GM18867 (cell line): Measurements from ENCODE around the gene USP32.

Experiments used
- ATAC-seq: cut with Tn5 transposase; IDR thresholded peaks from one replicate; pipeline ENCODE4 v1.9.1; 2021; ENCODE audit warnings: mild to moderate bottlenecking, moderate library complexity; ENCODE audit not compliant: unreplicated experiment

Gene USP32

DNA sequence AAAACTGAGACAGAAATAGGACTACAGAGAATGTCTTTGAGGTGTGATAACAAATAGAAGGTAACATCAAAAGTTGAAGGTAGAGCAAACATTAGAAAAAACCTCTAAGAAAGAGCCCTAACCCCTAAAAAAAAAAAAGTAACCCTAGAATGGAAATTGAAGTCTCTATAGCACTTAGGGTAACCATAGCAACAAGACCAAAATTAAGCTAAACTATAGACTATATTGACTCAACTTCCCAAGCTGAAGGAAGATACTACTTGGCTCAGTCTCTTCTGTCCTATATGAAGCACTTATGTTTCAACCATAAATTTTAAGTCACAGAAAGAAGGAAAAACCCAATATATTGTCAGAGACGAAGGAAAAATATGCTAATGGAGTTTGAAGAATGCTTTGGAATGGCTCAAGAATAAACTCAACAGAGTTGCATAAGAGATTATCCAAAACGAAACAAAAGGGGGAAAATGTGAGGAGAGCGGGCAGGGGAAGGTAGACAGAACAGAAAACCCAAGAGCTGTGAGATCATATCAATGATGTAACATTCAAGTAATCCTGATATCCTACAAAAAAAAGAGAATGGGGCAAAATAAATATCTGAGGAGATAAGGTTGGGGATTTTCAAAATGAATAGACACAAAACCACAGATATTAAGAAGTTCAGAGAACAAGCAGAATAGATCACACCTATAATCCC lies 88.4 kb downstream of the USP32 start:
- ATAC-seq: no peak

DNA sequence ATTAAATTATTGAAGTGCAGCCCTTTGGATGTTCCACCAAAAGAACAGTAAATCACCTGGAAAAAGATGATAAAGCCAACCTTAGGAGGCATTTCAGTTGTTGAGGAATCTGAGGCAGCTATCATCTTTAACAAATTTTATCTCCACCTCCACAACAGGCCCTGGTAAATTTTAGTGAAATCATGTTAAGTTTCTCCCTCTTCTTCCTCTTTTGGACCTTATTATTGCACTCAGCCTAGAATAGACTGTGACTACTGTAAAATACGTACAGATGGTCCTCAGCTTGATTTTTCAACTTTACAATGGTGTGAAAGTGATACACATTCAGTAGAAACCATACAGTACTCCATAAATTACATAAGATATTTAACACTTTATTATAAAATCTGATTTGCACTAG lies 90.3 kb downstream of the USP32 start:
- ATAC-seq: no peak

DNA sequence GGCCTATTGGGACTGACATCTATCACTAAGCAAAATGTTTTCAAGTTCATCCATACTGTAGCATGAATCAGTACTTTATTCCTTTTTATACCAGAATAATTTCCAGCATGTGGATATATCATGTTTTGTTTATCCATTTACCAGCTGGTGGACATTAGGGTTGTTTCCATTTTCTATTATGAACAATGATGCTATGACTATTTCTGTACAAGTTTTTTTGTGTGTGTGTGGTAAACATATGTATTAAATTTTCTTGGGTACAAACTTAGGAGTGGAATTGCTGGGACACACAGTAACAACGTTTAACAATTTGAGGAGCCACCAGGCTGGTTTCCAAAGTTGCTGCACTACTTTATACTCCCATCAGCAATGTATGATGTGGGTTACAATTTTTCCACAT lies 91.0 kb downstream of the USP32 start:
- ATAC-seq: no peak

DNA sequence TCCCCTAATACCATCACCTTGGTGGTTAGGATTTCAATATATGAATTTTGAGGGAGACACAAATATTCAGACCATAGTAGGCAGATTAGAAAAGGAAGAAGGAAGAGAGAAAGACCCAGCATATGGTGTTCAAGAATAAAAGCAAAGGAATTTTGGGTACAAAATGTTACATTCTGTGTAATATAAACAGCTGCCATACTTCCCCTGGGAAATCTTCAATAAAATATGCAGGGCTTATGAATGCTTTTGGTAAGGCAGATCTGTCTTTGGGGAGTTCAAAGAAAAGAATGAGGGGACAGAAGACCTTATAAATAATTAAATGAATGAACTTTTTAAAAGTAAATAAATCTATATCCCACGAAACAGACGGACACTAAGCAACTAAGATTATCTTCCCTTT lies 91.9 kb downstream of the USP32 start:
- no peak for ATAC-seq

DNA sequence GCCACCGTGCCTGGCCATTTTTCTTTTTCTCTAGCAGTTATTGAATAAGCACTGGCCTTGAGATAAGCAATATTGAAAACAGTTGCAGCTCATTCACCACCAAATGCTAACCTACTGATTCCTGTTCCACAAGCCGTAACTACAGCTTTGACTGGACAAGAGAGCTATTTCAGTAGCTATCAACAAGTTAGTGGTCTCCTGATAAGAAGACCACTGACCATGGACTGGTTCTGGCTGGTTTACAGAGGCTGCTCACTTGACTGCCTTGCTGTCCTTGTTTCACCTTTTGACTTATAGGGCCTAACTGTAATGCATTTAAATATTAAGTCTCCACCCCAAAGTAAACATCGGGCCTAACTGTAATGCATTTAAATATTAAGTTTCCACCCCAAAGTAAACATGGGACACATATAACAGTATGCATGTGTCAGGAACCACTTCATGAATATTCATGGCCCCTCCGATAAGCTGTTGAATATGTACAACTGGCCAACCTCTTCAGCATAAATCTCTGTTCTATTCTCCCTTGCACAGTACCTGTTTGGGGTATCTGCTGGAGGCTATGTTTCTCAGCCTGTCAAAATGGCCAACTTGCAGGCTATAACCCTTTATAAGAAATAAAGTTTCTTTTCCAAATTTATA lies 94.1 kb downstream of the USP32 start:
- ATAC-seq: no peak

DNA sequence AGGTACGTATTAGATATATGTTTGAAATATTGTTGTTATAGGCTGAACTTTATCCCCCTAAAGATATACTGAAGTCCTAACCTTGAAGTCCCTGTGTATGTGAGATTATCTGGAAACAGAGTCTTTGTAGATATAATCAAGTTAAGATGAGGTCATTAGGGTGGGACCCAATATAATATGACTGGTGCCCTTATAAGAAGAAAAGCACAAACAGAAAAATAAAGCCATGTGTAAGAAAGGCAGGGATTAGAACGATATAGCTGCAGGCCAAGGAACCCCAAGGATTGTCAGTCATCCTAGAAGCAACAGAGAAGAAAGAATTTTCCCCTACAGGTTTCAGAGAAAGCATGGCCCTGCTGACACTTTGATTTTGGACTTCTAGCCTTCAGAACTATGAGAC lies 95.8 kb downstream of the USP32 start:
- no peak for ATAC-seq

DNA sequence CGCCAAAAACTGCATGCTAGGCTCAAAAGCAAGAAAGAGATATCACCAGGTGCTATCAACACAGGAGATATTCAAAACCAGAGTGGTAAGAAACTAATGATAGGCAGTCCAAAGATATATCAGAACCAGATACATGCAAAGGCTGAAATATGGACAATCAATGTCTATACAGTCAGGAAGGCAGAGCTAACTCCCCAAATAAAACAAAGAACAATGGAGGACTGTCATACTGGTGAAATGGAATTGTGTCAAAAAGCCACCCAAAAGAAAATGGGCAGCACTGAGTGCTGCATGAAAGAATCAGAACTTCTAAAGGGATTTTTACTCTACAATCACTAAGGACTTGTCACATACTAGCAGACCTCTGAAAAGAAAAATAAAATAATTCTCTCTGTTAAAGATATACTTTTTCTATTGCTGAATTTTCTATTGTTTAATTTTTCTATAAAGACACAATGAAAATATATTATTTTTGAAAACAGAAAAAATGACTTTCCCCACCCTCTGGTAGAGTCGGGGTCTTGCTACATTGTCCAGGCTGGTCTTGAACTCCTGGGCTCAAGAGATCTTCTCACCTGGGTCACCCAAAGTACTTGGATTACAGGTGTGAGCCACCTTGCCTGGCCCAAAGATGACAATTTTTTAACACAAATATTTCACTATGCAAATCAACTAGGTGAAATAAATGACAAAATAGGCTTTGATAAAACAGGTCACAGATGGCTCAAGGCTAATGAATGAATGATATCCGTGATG lies 98.2 kb downstream of the USP32 start:
- no peak for ATAC-seq

DNA sequence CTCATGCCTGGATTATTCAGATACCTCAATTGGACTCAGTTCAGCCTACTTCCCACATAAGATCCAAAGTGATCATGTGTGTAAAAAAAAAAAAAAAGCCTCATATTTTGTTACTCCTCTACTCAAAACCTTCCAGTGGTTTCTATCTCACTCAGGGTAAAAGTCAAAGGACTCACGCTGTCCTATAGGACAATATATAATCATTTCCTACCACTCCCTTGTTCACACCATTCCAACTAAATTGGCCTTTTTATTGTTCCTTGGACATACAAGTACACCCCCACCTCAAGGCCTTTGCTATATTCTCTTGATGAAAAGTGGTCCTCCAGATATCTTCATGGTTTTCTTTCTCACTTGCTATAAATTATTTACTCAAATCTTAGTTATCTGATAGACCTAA lies 99.2 kb downstream of the USP32 start:
- ATAC-seq: no peak

DNA sequence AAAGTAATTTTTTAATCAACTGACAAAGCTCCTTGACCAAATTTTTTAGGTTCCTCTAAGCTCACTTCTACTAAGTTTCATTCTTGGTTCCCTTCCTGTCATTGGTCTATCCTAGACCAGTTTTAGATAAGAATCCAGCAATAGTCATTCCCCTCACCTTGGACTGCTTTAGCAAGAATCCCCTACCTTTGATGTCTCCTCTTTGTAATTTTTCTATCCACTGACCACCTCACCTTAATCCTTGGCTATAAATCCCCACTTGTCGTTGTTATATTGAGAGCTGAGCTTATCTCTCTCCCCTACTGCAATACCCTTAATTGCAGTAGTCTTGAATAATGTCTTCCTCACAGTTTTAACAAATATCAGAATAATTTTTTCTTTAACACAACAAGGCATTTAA lies 107.2 kb downstream of the USP32 start:
- no peak for ATAC-seq

DNA sequence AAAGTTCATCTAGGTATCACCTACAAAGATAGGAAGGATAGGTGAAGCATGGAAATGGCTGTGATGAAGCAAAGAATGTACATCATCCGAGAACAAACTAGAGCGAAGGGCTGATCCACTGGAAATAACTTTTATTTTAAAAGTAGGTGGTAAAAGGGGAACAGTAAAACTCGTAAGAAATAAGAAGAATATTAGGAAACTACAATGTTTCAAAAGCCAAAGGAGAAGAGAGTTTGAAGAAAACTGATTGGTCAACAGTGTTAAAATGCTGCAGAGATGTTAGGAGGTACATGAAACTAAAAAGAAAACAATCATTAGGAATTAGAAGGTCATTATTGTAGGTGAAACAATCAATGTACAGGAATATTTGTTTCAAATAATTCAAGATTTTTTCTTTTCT lies 108.1 kb downstream of the USP32 start:
- ATAC-seq: no peak

DNA sequence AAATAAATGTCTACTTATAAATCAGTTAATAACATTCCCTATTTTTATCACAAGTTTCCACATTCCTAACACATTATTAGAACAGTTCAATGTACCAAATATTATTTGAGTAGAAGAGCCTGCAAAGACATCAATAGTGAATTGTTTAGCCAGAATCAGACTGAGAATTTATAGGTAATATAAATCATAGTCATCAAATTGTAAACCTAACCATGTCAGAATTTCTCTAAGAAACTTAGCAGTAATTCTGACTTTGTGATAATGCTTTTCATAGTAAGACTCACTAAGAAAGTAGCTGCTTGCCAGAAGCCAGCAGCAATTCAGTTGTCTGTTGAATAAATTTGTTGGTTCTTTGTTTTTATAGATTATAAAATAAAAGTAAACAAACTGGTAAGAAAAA lies 111.3 kb downstream of the USP32 start:
- no peak for ATAC-seq

DNA sequence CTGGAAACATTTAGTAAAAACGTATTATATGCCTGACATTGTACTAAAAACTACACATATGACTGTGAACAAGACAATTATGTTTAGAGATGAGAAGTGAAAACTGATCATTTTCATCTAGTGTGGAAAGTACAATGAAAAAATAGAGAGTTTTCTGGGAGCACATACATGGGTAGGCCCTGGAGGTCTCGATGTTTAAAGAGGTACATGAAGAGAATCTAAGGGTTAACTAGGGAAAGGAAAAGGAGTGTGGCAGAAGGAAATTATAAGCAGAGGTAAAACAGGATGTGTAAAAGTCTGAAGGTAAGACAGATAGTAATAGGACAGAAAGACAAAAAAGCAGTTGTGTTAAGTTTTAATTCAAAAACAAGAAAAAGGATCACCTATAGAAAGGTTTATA lies 113.7 kb downstream of the USP32 start:
- no peak for ATAC-seq

DNA sequence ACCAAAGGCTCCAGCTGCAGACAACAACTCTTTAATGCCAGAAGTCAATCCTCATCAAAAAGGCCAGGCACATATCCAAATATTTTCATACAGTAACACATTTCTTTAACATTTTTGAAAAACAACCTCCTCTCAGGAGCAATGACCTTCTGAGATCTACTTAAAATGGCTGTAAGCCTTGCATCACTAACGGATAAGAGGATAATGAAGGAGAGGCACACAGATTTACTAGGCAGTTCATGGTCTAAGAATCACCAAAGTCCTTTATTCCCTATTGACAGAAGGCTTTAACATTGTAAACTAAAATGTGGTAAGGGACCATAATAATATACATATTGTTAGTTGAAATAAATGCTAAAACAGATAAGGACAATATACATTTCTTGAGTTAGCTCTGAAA lies 114.7 kb downstream of the USP32 start:
- no peak for ATAC-seq

DNA sequence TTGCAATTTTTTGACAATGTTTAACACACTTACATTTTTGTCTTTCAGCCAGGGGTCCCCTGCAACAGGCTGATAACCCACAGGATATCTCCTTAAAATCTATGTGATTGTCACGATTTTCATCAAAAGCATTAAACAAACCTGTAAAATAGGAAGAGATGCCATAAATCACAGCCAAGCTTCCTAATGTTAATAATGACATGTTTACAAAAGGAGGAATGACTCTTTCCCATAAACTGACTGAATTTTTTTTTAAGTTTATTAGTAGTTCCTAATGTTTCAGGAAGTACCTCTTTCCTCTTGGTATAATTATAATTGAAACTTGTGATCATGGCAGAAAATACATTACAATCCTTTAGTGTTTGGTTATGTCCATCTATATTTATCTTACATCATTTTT lies 122.5 kb downstream of the USP32 start:
- ATAC-seq: no peak

DNA sequence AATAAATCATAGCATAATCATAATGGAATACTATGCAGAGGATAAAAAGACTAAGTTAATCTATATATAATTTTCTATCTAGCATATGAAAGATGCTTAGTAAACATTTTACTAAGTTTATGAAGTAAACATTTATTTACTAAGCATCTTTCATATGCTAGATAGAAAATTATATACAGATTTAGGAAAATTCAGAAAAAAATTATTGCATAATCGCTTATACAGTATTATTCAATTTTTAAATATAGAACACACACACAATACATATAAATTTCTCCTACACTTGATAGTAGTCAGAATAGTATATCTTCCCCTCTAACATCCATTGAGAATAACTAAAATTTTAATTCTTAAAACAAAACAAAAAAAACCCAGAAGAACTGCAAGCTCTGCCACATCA lies 131.4 kb downstream of the USP32 start:
- no peak for ATAC-seq

DNA sequence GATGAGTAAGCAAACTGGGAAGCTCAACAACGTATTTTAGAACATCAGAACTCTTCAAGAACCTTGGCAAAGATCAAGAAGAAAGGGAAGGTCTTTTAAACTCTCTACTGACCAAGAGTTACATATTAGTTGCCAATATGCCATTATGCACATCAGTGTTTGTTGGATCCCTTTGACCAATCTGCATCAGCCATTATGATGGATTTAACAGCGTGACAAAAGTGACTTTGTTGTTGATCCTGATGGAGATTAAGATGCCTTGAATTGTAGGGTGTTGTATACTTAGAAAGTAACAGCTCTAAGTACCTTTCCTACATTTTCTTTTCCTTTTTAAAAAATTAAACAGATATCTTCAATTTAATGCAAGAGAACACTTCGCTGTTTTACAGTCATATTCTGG lies 133.6 kb downstream of the USP32 start:
- no peak for ATAC-seq

DNA sequence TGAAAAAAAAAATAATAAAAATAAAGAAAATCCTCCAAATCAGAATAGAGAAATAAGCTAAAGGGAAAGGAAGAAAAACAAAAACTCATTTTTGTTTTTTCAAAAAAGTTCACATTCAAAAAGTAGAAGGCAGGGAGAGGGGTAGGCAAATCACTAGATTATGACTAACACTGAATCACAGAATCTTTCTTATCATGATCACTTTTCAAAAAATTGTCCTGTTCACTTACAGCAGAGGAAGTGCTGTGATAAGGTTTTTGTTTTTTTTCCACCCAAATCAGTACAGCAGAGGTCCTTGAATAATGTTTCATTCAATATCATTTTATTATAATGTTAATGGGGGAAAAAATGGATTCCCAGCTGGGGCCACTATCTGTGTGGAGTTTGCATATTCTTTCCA lies 135.8 kb downstream of the USP32 start:
- no peak for ATAC-seq

DNA sequence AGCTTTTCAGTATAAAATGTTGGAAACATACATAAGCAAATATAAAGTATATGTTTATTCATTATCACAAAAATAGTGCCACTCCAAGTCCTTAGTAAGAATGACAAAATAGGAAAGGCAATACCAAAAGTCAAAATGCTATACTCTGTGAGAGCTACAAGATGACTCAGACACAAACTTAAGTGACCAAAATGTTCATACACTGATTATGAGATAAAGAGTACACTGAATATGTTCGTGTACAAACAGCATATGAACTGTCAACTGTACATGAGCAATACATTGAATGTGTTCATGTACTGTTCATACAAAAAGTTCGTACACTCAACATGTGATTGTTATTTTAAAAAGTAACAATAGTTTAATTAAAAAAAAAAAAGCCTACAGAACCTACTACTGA lies 138.9 kb downstream of the USP32 start:
- ATAC-seq: no peak

DNA sequence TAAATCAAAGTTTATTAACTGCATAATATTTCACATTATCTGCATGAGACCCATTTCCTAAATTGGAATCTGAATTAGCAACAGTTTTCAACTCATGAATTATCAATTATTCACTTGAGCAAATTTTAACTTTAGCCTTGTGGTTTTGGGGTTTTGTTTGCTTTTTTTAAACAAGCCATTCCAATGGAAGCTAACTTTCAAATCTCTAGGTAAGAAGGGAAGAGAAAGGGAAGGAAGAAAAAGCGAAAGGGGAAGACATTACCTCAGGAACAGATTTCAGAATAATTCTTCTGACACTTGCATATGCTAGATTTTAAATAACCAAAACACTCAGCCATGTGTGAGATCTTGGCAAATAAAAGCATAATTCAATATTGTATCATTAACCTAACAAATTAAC lies 139.5 kb downstream of the USP32 start:
- no peak for ATAC-seq

DNA sequence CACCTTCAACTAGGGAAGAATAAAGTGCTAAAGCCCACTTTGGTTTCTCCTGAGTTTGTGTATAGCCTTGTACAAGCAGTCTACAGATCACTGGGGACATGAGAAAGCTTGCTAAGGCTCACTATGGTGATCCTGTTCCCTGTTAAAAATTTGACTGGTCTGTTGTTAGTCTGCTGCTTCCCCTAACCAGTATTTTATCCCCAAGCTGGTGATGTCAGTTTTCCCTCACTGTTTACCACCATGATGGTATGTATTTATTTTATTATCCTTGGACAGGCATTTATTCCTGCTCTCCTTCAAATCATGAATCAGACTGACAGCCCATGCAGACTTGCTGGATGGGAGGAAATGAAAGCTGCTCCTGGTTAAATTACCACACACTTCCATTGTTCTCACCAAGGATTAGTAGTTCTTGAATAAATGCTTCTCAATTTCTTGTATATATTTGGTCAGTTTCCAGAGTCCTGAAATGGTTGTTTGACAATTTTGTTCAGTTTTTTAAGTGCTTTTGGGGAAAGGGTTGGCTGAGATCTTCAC lies 142.6 kb downstream of the USP32 start:
- ATAC-seq: no peak

DNA sequence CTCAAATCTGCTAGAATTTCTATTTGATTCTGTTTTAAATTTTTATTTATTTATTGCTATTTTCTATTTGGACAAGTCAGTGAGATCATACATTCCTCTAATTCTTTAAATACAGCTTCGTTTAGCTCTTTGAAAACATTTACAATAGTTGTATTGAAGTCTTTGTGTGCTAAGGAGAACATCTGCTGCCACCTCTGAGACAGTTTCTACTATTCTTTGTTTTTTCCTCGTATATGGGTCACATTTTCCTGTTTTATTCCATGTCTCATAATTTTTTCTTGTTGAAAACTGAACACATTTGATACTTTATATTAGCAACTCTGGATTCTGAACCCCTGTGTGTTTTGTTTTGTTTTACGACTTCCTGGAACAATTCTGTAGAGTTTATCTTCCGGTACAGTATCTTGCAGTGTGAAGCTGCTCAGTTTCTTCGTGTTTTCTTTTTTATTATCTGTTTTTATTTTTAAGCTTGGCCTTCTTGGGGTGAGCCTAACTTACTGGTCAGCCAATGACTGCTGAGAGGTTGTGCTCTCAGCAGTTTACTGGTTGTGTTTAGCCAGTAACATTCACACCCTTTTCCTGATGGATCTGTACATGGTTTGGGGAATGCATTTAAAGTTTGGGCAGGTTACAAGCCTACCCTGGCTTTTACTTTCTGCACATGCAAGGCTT lies 143.2 kb downstream of the USP32 start:
- ATAC-seq: no peak
